Upper lobe of left lung (tissue), 4 donors: ENCODE measurements around the gene IL36B.

Source experiments
- POLR2AphosphoS5 ChIP-seq, 2 donors: sonication (generic); formaldehyde crosslinking; IDR thresholded peaks; one replicate each; pipeline ENCODE4 v1.5.1; 2017; ENCODE audit warnings: antibody characterized with exemption in 2 of 2
- TF ChIP-seq, protein P1 (sequence below), 6 experiments: fragments of 450-650 bp in 4 of 6; fragments of 200-600 bp in 2 of 6; sonication (generic) in 2 of 6; IDR thresholded peaks; one replicate each; pipeline ENCODE4 v1.5.1; 2016 to 2019; ENCODE audit warnings: antibody characterized with exemption in 6 of 6

- TF ChIP-seq, protein P1, sequence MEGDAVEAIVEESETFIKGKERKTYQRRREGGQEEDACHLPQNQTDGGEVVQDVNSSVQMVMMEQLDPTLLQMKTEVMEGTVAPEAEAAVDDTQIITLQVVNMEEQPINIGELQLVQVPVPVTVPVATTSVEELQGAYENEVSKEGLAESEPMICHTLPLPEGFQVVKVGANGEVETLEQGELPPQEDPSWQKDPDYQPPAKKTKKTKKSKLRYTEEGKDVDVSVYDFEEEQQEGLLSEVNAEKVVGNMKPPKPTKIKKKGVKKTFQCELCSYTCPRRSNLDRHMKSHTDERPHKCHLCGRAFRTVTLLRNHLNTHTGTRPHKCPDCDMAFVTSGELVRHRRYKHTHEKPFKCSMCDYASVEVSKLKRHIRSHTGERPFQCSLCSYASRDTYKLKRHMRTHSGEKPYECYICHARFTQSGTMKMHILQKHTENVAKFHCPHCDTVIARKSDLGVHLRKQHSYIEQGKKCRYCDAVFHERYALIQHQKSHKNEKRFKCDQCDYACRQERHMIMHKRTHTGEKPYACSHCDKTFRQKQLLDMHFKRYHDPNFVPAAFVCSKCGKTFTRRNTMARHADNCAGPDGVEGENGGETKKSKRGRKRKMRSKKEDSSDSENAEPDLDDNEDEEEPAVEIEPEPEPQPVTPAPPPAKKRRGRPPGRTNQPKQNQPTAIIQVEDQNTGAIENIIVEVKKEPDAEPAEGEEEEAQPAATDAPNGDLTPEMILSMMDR (IDR thresholded peaks at IDR 0.05) = no peak
- TF ChIP-seq POLR2AphosphoS5 (IDR thresholded peaks at IDR 0.05) = no peak
These were observed 35.7 kb upstream of the IL36B start for GRCh38 chr2:113088213-113088992.
